Heart left ventricle (tissue), 16 donors: Measurements from ENCODE around the gene COL23A1. TPM values are rescaled to one million over a fixed set of nuclear protein-coding genes. Genes with fewer than 3 reads are reported as not detected.
A peak's percentile ranks its signal among the peaks of the same experiment; 100 is the strongest.

ENCODE experiments used
- ATAC-seq, 4 donors: fragments of 200-7000 bp; cut with Tn5 transposase; one replicate each; pipeline ENCODE4 v1.9.1; 2020 to 2022; ENCODE audit warnings: moderate library complexity in 4 of 4, mild to moderate bottlenecking in 3 of 4, moderate number of reproducible peaks in 1 of 4
- DNase-seq, 5 donors: peaks; one replicate each; pipeline ENCODE4 v3.0.0-alpha.2; 2020
- H3K27ac ChIP-seq, 12 donors: fragments of 200-600 bp; sonication (generic) in 4 of 12; one replicate each; pipeline versions ENCODE4 v1.5.0 to v1.8.0; 2016 to 2022; ENCODE audit warnings: mild to moderate bottlenecking in 2 of 12
- H3K27me3 ChIP-seq, 9 donors: fragments of 200-600 bp; sonication (generic) in 2 of 9; one replicate each; pipeline versions ENCODE4 v1.5.1 to v1.8.0; 2016 to 2022; ENCODE audit warnings: mild to moderate bottlenecking in 3 of 9
- H3K36me3 ChIP-seq, 9 donors: fragments of 200-600 bp; sonication (generic) in 2 of 9; one replicate each; pipeline versions ENCODE4 v1.5.0 to v1.8.0; 2018 to 2022; ENCODE audit warnings: mild to moderate bottlenecking in 2 of 9
- H3K4me1 ChIP-seq, 12 donors: fragments of 200-600 bp; sonication (generic) in 4 of 12; one replicate each; pipeline versions ENCODE4 v1.5.0 to v1.8.0; 2016 to 2022; ENCODE audit warnings: mild to moderate bottlenecking in 3 of 12
- H3K4me3 ChIP-seq, 12 donors: fragments of 200-600 bp; sonication (generic) in 4 of 12; one replicate each; pipeline versions ENCODE4 v1.5.0 to v1.8.0; 2017 to 2022; ENCODE audit warnings: mild to moderate bottlenecking in 9 of 12, moderate library complexity in 4 of 12
- H3K9me3 ChIP-seq, 12 donors: fragments of 200-600 bp; sonication (generic) in 4 of 12; one replicate each; pipeline versions ENCODE4 v1.5.0 to v1.8.0; 2016 to 2022; ENCODE audit warnings: mild to moderate bottlenecking in 1 of 12
- POLR2A ChIP-seq, 2 donors: fragments of 450-650 bp; IDR thresholded peaks; one replicate each; pipeline ENCODE4 v1.6.1; 2017; ENCODE audit warnings: antibody characterized with exemption in 2 of 2, mild to moderate bottlenecking in 2 of 2, moderate library complexity in 2 of 2
- WGBS, 4 donors: extraction: QIAGEN DNeasy Blood & Tissue Kit in 2 of 4; methylation state at CpG; one replicate each; pipeline versions ENCODE4 v1.1.5 to v1.1.7; 2013 to 2018; 5-methylcytosine and 5-hydroxymethylcytosine counted together
- intact Hi-C, 10 donors: fragments of 100-400 bp; cut with DNase I; formaldehyde crosslinking; loops; one replicate each; pipeline versions ENCODE4 v1.11.1 to v1.14.2; 2022
- polyA plus RNA-seq, 2 donors: library from polyadenylated mRNA; stranded (reverse); fragments of 200-250 nt; gene quantifications; one replicate each; pipeline ENCODE4 v1.2.3, GENCODE V29; 2013
- total RNA-seq, 9 donors: library from RNA; depleted of rRNA in 2 of 9; stranded (reverse); fragments of >200 nt in 2 of 9; fragmentation: NEBNext Ultra II Directional in 3 of 9; extraction: Animal tissue kit (Norgen Biotek cat#: 25700) in 3 of 9; gene quantifications; one replicate each; pipeline versions ENCODE4 v1.1.0 to v1.2.4, GENCODE V29; 2016 to 2023
- TF ChIP-seq, protein P1 (sequence below), 12 donors: fragments of 200-600 bp; sonication (generic) in 4 of 12; IDR thresholded peaks; one replicate each; pipeline versions ENCODE4 v1.5.0 to v1.8.0; 2018 to 2022; ENCODE audit warnings: antibody characterized with exemption in 12 of 12, mild to moderate bottlenecking in 5 of 12
- donor health status: ischemic (EF 13 %, LVEDD 7.1; RV severe dilation, severe dysfunction).
- donor health status: healthy with polysubstance abuse.
- donor health status: DM: no; HTN: yes; CAD: no.
- donor health status: DM: no; HTN: no; CAD: no.
- donor health status: ischemic (EF 25% LVEDD 6.9; RV normal size, moderate dysfunction).
- donor health status: ischemic (EF 25% LVEDD 5.7; RV mildly dilated, moderate dysfunction).
- donor health status: healthy.
- donor health status: DM: yes; HTN: yes; CAD: no.
- donor health status: ischemic (EF 35%, LVEDD 5.7; RV mildly dilated, moderate dysfunction).
- donor health status: nonischemic (EF 11% LVEDD 7.7; RV severe dilation, severe dysfunction).
- donor health status: DM: yes; HTN: yes; CAD: no.
- donor health status: PGD.
- donor health status: ischemic (EF 29% LVEDD 5.4; RV normal size, mild dysfunction).
- donor health status: nonischemic (EF 23%, LVEDD 6.1; RV moderate dilation, normal function).

COL23A1 gene
- total and polyA plus RNA-seq, 11 donors: 6.0 to 33.0 (median 18.8) TPM

DNA sequence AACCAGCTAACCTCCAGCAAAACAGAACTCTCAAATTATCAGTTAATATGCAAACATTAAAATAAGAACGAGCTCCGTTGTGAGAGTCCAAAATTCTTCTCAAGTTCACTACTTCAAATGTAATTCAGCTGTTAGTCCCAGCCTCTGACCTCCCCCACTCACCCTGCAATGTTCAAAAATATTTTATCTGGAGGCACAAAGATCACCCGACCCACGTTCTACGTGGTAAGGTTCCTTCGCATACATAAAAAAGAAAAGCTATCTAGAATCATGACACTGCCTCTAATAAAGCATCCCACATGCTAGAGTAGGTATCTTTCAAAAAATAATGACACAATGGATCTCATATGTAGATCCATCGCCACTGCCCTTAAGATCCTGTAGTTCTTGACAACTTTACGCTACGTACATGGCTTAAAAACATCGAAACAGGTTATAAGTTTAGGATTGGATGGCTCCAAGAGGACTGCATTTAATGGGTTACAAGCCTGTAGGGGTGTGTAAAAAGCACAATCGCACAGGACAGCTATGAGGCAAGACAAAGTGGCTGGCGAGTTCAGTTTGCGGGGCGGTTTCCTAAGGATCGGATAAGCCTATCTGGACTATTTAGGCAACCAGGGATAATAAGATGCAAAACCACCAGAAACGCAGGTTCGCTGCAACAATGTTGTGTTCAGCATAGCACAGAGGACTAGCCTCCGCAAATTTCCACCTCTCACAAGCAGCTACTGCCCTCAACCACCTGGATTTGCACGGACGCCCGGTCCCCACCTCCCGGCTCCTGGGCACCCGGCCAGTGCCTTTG, 35.7 kb upstream of the COL23A1 start:
- Histone ChIP-seq H3K4me3 (peak overlapping the region; percentile 58 to 98 (median 84)), H3K36me3 (peaks cover 0 to 25% (median 23%) of the 10 kb centered on the region in 9 donors), H3K9me3 (no peaks in the 10 kb centered on the region), H3K4me1 (peaks cover 12 to 43% (median 35%) of the 10 kb centered on the region in 12 donors), H3K27me3 (no peaks in the 10 kb centered on the region), H3K27ac (peak overlapping the region; percentile 87 to 99 (median 98))
- DNase-seq: no peak
- TF ChIP-seq POLR2A (IDR thresholded peaks at IDR 0.05): no peak
- TF ChIP-seq, protein P1, sequence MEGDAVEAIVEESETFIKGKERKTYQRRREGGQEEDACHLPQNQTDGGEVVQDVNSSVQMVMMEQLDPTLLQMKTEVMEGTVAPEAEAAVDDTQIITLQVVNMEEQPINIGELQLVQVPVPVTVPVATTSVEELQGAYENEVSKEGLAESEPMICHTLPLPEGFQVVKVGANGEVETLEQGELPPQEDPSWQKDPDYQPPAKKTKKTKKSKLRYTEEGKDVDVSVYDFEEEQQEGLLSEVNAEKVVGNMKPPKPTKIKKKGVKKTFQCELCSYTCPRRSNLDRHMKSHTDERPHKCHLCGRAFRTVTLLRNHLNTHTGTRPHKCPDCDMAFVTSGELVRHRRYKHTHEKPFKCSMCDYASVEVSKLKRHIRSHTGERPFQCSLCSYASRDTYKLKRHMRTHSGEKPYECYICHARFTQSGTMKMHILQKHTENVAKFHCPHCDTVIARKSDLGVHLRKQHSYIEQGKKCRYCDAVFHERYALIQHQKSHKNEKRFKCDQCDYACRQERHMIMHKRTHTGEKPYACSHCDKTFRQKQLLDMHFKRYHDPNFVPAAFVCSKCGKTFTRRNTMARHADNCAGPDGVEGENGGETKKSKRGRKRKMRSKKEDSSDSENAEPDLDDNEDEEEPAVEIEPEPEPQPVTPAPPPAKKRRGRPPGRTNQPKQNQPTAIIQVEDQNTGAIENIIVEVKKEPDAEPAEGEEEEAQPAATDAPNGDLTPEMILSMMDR (IDR thresholded peaks at IDR 0.05): no peak
- peak; percentile 22 to 33 (median 26) for ATAC-seq
- 0% methylated on average over 23 of the region's 23 CpGs for WGBS, 4 donors
- intact Hi-C loops: loop anchor here in 6 of 10 donors (2.0 to 10.0 kb wide), 5 partner anchors 105 to 396 kb away; partner anchors contain the start of genes ZNF354A (in 5 of the 6), ZNF354B (in 2 of the 6) and ZNF879 (in 1 of the 6)

DNA sequence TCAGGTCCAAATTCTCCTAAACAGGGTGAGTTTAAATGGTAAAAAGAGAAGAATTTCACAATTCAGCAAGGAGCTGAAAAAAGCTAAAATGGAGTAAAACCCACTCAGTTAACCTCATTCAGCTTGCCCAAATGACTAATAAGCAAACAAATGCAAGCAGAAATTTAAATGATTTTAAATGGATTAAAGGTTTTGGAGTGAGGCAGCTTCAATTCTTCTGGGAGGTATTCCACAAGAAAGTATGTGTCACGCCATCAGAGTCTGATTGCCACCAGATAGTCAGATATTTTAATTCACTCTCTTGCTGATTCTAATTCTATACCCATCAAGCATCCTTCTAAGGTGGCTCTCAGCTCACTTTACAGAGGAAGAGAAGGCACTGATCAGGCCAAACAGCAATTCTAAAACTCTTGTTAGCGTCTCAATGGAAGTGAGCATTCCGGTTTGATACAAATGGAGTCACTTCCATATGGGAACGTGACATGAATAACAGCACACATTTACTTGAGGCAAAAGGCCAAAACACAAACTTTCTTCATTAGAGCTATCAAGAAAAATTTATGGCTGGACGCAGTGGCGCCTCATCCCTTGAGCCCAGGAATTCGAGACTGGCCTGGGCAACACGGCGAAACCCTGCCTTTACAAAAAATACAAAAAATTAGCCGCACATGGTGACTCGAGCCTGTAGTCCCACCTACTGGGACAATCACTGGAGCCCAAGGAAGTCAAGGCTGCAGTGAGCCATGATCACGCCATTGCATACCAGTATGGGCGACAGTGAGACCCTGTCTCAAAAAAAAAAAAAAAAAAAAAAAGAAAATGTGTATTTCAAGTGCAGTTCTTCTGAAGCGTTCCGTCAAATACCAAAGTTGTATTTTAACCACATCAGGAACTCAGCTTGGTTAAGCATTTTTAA, 34.7 kb upstream of the COL23A1 start:
- H3K4me1 ChIP-seq: peaks cover 12 to 49% (median 40%) of the 10 kb centered on the region in 12 donors
- H3K4me3 ChIP-seq: peak overlapping the region; percentile 58 to 98 (median 84)
- no peaks in the 10 kb centered on the region for H3K27me3 ChIP-seq
- H3K9me3 ChIP-seq: no peaks in the 10 kb centered on the region
- ATAC-seq (no peak), DNase-seq (no peak)
- TF ChIP-seq POLR2A (IDR thresholded peaks at IDR 0.05): no peak
- TF ChIP-seq, protein P1 (IDR thresholded peaks at IDR 0.05): no peak
- H3K27ac ChIP-seq: peak overlapping the region in 7 of 12 donors; percentile 91 to 99 (median 98)
- H3K36me3 ChIP-seq: peaks cover 0 to 35% (median 33%) of the 10 kb centered on the region in 9 donors
- intact Hi-C loops: loop anchor here in 6 of 10 donors (5.0 to 10.0 kb wide), 4 partner anchors 107 to 397 kb away; partner anchors contain the start of genes ZNF354A (in 4 of the 6), ZNF354B (in 2 of the 6) and ZNF879 (in 1 of the 6)
- 11 to 17% (median 13%) methylated on average over 15 of the region's 15 CpGs for WGBS, 4 donors

DNA sequence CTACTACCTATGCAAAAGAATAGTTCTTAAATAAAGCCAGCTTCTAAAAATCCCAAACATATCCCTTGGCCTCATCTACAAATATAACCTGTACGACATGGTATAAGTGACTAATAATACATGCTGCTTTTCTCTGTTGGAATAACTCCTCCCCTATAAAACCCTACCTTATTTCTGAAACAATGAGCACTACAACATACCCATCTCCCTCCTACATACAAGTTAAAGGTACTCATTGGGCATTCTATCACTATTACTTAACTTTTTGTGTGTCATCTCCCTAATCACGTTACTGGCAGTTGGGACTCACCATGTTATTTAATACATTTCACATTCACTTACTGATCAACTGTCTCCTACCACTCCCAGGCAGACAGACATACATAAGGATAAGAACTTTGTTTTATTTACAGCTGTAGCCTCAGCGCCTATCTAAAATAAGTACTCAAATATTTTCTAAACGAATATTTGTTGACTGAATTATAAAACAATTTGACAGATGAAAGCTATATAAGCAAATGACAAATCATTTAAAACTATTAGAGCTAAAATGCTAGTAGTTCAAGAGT, 32.6 kb upstream of the COL23A1 start:
- ATAC-seq (no peak), DNase-seq (no peak)
- TF ChIP-seq, protein P1 (IDR thresholded peaks at IDR 0.05): no peak
- no peak for TF ChIP-seq POLR2A (IDR thresholded peaks at IDR 0.05)
- Histone ChIP-seq H3K4me3 (peak overlapping the region in 1 of 12 donors; percentile 72), H3K9me3 (no peaks in the 10 kb centered on the region), H3K36me3 (peaks cover 0 to 56% (median 54%) of the 10 kb centered on the region in 9 donors), H3K27ac (no peak overlapping the region), H3K4me1 (peaks cover 12 to 63% (median 47%) of the 10 kb centered on the region in 12 donors), H3K27me3 (no peaks in the 10 kb centered on the region)
- intact Hi-C loops: loop anchor here in 4 of 10 donors (10.0 kb wide), 2 partner anchors 112 to 232 kb away; partner anchors contain the start of genes ZNF354A (in 2 of the 4) and ZNF354B (in 2 of the 4)
- 64 to 74% (median 69%) methylated on average over 4 of the region's 4 CpGs for WGBS, 4 donors
